ENCODE measurements around the gene RGS12.

RGS12 gene

GRCh38 chr4:3271131-3271530, 21.7 kb upstream of the RGS12 start:
- DNase-seq (ENCODE audit: extremely low spot score): no peak
- CTCF ChIA-PET: no interaction called here
- POLR2A ChIA-PET: no interaction called here
- TF ChIP-seq FOXA1 (IDR thresholded peaks at IDR 0.05): no peak

- no peak for DNase-seq (ENCODE audit: extremely low spot score)
- no peak for TF ChIP-seq FOXK2 (IDR thresholded peaks at IDR 0.05)
- no peak for TF ChIP-seq LEF1 (IDR thresholded peaks at IDR 0.05; ENCODE audit: borderline replicate concordance)
- no peak for TF ChIP-seq CTBP1 (IDR thresholded peaks at IDR 0.05; ENCODE audit: borderline replicate concordance)
- TF ChIP-seq HDGF (IDR thresholded peaks at IDR 0.05; ENCODE audit: borderline replicate concordance): no peak
- TF ChIP-seq SUZ12 (IDR thresholded peaks at IDR 0.05): no peak
- no peak for TF ChIP-seq PKNOX1 (IDR thresholded peaks at IDR 0.05)
- no peak for TF ChIP-seq BHLHE40 (IDR thresholded peaks at IDR 0.05; ENCODE audit: borderline replicate concordance)
- no peak for TF ChIP-seq L3MBTL2 (conservative IDR thresholded peaks at IDR 0.05)
- TF ChIP-seq FOXA1 (IDR thresholded peaks at IDR 0.05): no peak
- TF ChIP-seq NFRKB (IDR thresholded peaks at IDR 0.05): no peak
- no peak for TF ChIP-seq ELF4 (IDR thresholded peaks at IDR 0.05)
- no peak for TF ChIP-seq FOXM1 (IDR thresholded peaks at IDR 0.05; ENCODE audit: borderline replicate concordance)
- TF ChIP-seq ARNT (IDR thresholded peaks at IDR 0.05): no peak
- TF ChIP-seq SP1 (IDR thresholded peaks at IDR 0.05): no peak
- TF ChIP-seq TARDBP (IDR thresholded peaks at IDR 0.05): no peak
- TF ChIP-seq ZNF384 (IDR thresholded peaks at IDR 0.05): no peak
- POLR2A ChIA-PET: interaction anchor here (1.1 kb wide), 1 partner anchor 15 kb away, joined by 5 read pairs; no protein-coding TSS in a partner anchor
- CTCF ChIA-PET: no interaction called here
Measured at GRCh38 chr4:3276986-3277385, 15.8 kb upstream of the RGS12 start.

- DNase-seq (ENCODE audit: extremely low spot score): no peak
- TF ChIP-seq FOXK2 (IDR thresholded peaks at IDR 0.05) (no peak), HDGF (IDR thresholded peaks at IDR 0.05; ENCODE audit: borderline replicate concordance) (no peak), ELF4 (IDR thresholded peaks at IDR 0.05) (no peak), TARDBP (IDR thresholded peaks at IDR 0.05) (no peak), NFRKB (IDR thresholded peaks at IDR 0.05) (no peak), PKNOX1 (IDR thresholded peaks at IDR 0.05) (no peak), LEF1 (IDR thresholded peaks at IDR 0.05; ENCODE audit: borderline replicate concordance) (no peak)
- ChIA-PET POLR2A (no interaction called here), CTCF (no interaction called here)
Measured at GRCh38 chr4:3280466-3280865, 12.4 kb upstream of the RGS12 start.

- no peak for DNase-seq (ENCODE audit: extremely low spot score)
- POLR2A ChIA-PET: no interaction called here
- no peak for TF ChIP-seq SUZ12 (IDR thresholded peaks at IDR 0.05)
- no peak for TF ChIP-seq NFRKB (IDR thresholded peaks at IDR 0.05)
- TF ChIP-seq BHLHE40 (IDR thresholded peaks at IDR 0.05; ENCODE audit: borderline replicate concordance): no peak
- no peak for TF ChIP-seq FOXA1 (IDR thresholded peaks at IDR 0.05)
- TF ChIP-seq FOXM1 (IDR thresholded peaks at IDR 0.05; ENCODE audit: borderline replicate concordance): no peak
- TF ChIP-seq ELF4 (IDR thresholded peaks at IDR 0.05): no peak
- no peak for TF ChIP-seq PKNOX1 (IDR thresholded peaks at IDR 0.05)
- no peak for TF ChIP-seq L3MBTL2 (conservative IDR thresholded peaks at IDR 0.05)
- TF ChIP-seq SP1 (IDR thresholded peaks at IDR 0.05): no peak
- CTCF ChIA-PET: no interaction called here
Measured at GRCh38 chr4:3283483-3283882, 9.3 kb upstream of the RGS12 start.

GRCh38 chr4:3283916-3284315, 8.9 kb upstream of the RGS12 start:
- TF ChIP-seq FOXK2 (IDR thresholded peaks at IDR 0.05): no peak
- no peak for TF ChIP-seq ZNF384 (IDR thresholded peaks at IDR 0.05)
- no peak for TF ChIP-seq PKNOX1 (IDR thresholded peaks at IDR 0.05)
- no peak for TF ChIP-seq ELF4 (IDR thresholded peaks at IDR 0.05)
- no peak for TF ChIP-seq FOXM1 (IDR thresholded peaks at IDR 0.05; ENCODE audit: borderline replicate concordance)
- no peak for TF ChIP-seq L3MBTL2 (conservative IDR thresholded peaks at IDR 0.05)
- no peak for TF ChIP-seq NFRKB (IDR thresholded peaks at IDR 0.05)
- no peak for TF ChIP-seq LEF1 (IDR thresholded peaks at IDR 0.05; ENCODE audit: borderline replicate concordance)
- TF ChIP-seq FOXA1 (IDR thresholded peaks at IDR 0.05): no peak
- no peak for TF ChIP-seq ARNT (IDR thresholded peaks at IDR 0.05)
- no peak for TF ChIP-seq TARDBP (IDR thresholded peaks at IDR 0.05)
- TF ChIP-seq BHLHE40 (IDR thresholded peaks at IDR 0.05; ENCODE audit: borderline replicate concordance): no peak
- TF ChIP-seq SP1 (IDR thresholded peaks at IDR 0.05): no peak
- TF ChIP-seq HDGF (IDR thresholded peaks at IDR 0.05; ENCODE audit: borderline replicate concordance): no peak
- no peak for TF ChIP-seq SUZ12 (IDR thresholded peaks at IDR 0.05)
- no peak for TF ChIP-seq CTBP1 (IDR thresholded peaks at IDR 0.05; ENCODE audit: borderline replicate concordance)
- POLR2A ChIA-PET: no interaction called here
- CTCF ChIA-PET: no interaction called here
- no peak for DNase-seq (ENCODE audit: extremely low spot score)

- DNase-seq (ENCODE audit: extremely low spot score): no peak
- ChIA-PET CTCF (no interaction called here), POLR2A (no interaction called here)
- TF ChIP-seq FOXM1 (IDR thresholded peaks at IDR 0.05; ENCODE audit: borderline replicate concordance) (no peak), FOXA1 (IDR thresholded peaks at IDR 0.05) (no peak), NFRKB (IDR thresholded peaks at IDR 0.05) (no peak), ZNF384 (IDR thresholded peaks at IDR 0.05) (no peak)
Measured at GRCh38 chr4:3284734-3285557, 7.9 kb upstream of the RGS12 start.
